HFFc6 (cell line): ENCODE results near the gene COX8C. TPM values are rescaled to one million over a fixed set of nuclear protein-coding genes. Genes with fewer than 3 reads are reported as not detected.

Source experiments
- DNase-seq: peaks from one replicate; pipeline ENCODE4 v3.0.0-alpha.2; 2018
- H3K27ac Mint-ChIP-seq: 2 replicates; pipeline ENCODE4 v1.8.0; 2020; ENCODE audit warnings: mild to moderate bottlenecking, mixed read lengths
- H3K27me3 Mint-ChIP-seq: 2 replicates; pipeline ENCODE4 v1.8.0; 2021; ENCODE audit warnings: mild to moderate bottlenecking, moderate library complexity, mixed read lengths; ENCODE audit not compliant: insufficient read depth
- H3K36me3 Mint-ChIP-seq: 2 replicates; pipeline ENCODE4 v1.8.0; 2021; ENCODE audit warnings: low read depth, mixed read lengths
- H3K4me1 Mint-ChIP-seq: 2 replicates; pipeline ENCODE4 v1.8.0; 2020; ENCODE audit warnings: low read depth, mixed read lengths
- H3K4me3 Mint-ChIP-seq: 2 replicates; pipeline ENCODE4 v1.8.0; 2020; ENCODE audit warnings: mild to moderate bottlenecking, moderate library complexity, mixed read lengths
- H3K9me3 Mint-ChIP-seq: 2 replicates; pipeline ENCODE4 v1.8.0; 2020; ENCODE audit warnings: mild to moderate bottlenecking, mixed read lengths
- total RNA-seq, 6 experiments: library from RNA; stranded (reverse); fragmentation: NEBNext Ultra II Directional; extraction: Animal tissue kit (Norgen Biotek cat#: 25700); gene quantifications; 2 replicates in 1 of 6; 3 replicates in 5 of 6; pipeline ENCODE4 v1.2.3, GENCODE V29; 2021
- TF ChIP-seq, protein P1 (sequence below): fragments of 200-600 bp; sonication (generic); IDR thresholded peaks from 2 replicates; pipeline ENCODE4 v1.5.0; 2021; ENCODE audit warnings: antibody characterized with exemption, mild to moderate bottlenecking

The COX8C gene
- total RNA-seq, 6 experiments from 2014 or later: not detected

DNA sequence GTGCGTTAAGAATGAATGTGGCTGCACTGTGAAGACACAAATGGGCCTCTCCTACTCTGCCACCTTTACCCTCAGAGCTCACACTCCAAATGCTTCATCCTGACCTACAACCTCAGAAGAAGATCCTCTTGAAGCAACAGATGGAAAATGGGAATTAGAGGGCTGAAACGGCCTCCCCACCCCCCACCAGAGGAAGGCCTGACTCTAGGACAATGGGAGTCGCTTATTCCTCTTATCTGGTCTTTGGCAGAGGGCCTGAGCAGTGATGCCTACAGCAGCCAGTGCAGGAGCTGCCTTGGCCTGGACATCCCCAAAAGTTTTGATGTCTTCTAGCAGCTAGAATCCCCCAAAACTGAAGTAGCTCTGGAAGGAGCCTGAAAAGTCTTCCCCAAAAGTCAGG, 43.3 kb upstream of the COX8C start:
- peaks cover 67% of the 10 kb centered on the region for H3K4me1 Mint-ChIP-seq
- no peaks in the 10 kb centered on the region for H3K36me3 Mint-ChIP-seq
- no peak for DNase-seq

DNA sequence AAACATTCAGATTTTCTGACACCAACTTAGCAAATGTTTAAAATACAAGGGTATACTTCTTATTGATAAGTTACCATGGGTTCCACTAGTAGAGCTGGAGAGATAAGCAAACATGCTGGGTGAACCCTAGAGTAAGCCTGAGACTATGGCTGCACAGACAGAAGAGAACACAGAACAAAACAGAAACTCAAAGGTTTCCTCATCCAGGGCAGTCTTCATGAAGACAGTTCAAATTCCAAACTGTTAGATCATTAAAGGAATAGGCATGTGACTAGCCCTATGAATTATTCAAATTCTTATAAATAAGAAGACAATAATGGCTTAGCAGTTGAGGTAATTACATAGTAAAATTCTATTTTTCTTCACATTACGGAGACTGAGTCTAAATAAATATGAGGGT, 42.2 kb upstream of the COX8C start:
- DNase-seq: peak; percentile 29
- Mint-ChIP-seq H3K4me1 (peaks cover 68% of the 10 kb centered on the region), H3K4me3 (no peak overlapping the region), H3K36me3 (no peaks in the 10 kb centered on the region), H3K9me3 (no peaks in the 10 kb centered on the region), H3K27ac (peak overlapping the region; percentile 72; the same call in 1 of the 2 replicates), H3K27me3 (no peaks in the 10 kb centered on the region)
- TF ChIP-seq, protein P1, sequence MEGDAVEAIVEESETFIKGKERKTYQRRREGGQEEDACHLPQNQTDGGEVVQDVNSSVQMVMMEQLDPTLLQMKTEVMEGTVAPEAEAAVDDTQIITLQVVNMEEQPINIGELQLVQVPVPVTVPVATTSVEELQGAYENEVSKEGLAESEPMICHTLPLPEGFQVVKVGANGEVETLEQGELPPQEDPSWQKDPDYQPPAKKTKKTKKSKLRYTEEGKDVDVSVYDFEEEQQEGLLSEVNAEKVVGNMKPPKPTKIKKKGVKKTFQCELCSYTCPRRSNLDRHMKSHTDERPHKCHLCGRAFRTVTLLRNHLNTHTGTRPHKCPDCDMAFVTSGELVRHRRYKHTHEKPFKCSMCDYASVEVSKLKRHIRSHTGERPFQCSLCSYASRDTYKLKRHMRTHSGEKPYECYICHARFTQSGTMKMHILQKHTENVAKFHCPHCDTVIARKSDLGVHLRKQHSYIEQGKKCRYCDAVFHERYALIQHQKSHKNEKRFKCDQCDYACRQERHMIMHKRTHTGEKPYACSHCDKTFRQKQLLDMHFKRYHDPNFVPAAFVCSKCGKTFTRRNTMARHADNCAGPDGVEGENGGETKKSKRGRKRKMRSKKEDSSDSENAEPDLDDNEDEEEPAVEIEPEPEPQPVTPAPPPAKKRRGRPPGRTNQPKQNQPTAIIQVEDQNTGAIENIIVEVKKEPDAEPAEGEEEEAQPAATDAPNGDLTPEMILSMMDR: no peak

More for the DNA sequence above, 43.3 kb upstream of the COX8C start:
- Mint-ChIP-seq H3K27me3 (no peaks in the 10 kb centered on the region), H3K4me3 (no peak overlapping the region), H3K9me3 (no peaks in the 10 kb centered on the region), H3K27ac (peak overlapping the region; percentile 21; the same call in 1 of the 2 replicates)
- TF ChIP-seq, protein P1: no peak

DNA sequence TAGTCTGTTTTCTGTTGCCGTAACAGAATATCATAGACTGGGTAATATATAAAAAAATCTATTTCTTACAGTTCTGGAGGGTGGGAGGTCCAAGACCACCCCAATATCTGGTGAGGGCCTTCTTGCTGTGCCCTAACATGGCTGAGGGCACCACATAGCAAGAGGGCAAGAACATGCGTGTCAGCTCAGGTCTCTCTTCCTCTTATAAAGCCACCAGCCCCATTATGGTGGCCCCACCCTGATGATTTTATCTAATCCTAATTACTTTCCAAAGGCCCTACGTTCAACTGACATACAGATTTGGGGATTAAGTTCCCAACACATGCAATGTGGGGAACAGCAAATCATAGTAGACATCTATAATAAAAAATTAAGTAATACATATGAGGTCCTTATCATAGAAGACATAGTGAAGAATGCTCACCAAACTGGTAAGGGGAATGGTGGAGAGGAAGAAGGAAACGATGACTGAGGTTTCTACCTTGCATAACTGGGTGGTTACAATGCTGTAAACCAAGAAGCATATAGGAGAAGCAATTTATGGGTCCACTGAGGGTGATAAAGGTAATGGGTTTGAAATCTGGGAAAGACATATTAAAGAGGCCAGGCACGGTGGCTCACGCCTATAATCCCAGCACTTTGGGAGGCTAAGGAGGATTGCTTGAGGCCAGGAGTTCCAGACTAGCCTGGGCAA, 41.1 kb upstream of the COX8C start:
- TF ChIP-seq, protein P1: no peak
- Mint-ChIP-seq H3K27me3 (no peaks in the 10 kb centered on the region), H3K9me3 (no peaks in the 10 kb centered on the region), H3K4me3 (no peak overlapping the region), H3K4me1 (peaks cover 66% of the 10 kb centered on the region), H3K27ac (no peak overlapping the region; the same call in 1 of the 2 replicates), H3K36me3 (no peaks in the 10 kb centered on the region)
- no peak for DNase-seq

DNA sequence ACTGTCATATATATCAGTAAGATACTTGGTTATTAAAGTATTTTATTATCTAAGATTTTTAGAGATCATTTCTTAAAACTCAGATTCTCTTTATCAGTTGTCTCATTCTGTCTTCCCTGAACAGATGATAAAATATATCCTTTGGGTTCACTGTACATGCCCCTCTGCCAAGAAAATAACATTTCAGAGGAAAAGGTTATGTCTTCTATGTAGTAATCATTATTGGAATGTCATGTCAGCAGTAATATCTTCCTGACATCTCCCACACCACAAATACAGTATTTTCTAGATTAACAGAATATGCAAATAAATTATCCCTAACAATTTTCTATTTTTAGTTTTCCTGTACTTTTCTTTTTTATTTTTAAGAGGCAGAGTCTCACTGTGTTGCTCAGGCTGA, 40.2 kb upstream of the COX8C start:
- Mint-ChIP-seq H3K9me3 (no peaks in the 10 kb centered on the region), H3K27me3 (no peaks in the 10 kb centered on the region), H3K4me3 (no peak overlapping the region), H3K36me3 (no peaks in the 10 kb centered on the region), H3K4me1 (peaks cover 61% of the 10 kb centered on the region), H3K27ac (no peak overlapping the region)
- DNase-seq: no peak
- TF ChIP-seq, protein P1: no peak

DNA sequence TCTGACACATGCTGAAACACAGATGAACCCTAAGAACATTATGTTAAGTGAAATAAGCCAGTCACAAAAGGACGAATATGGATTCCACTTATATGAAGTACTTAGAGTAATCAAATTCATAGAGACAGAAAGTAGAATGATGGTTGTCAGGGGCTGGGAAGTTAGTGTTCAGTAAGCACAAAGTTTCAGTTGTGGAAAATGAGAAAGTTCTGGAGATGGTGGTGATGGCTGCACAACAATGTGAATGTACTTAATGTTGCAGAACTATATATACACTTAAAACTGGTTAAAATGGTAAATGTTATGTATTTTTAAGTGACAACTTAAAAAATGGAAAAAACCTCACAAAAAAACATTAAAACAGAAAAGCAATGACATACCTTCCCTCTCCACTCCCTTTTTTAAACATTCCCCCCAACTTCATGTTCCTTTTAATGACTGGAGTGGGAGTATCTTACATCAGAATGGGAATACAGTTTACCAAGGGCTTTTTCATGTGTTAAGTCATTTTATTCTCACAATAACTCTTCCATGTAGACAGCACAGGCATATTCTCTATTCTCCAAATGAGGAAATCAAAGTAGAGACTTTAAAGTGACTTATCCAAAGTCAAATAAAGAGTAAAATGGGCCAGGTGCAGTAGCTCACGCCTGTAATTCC, 38.2 kb upstream of the COX8C start:
- no peak overlapping the region for H3K4me3 Mint-ChIP-seq
- TF ChIP-seq, protein P1: no peak
- H3K36me3 Mint-ChIP-seq: no peaks in the 10 kb centered on the region
- no peak overlapping the region for H3K27ac Mint-ChIP-seq
- peaks cover 42% of the 10 kb centered on the region for H3K4me1 Mint-ChIP-seq
- DNase-seq: no peak
- no peaks in the 10 kb centered on the region for H3K9me3 Mint-ChIP-seq
- H3K27me3 Mint-ChIP-seq: no peaks in the 10 kb centered on the region
